MM.1S (cell line): ENCODE results near the gene PLEK2.

Experiments used
- DNase-seq: peaks from one replicate; pipeline ENCODE4 v3.0.0-alpha.2; 2015
- H2AFZ ChIP-seq: fragments of 300-600 bp; sonication (generic); 2 replicates; pipeline ENCODE4 v1.6.0; 2016; ENCODE audit warnings: antibody characterized with exemption, low read length
- H3F3A ChIP-seq: fragments of 300-600 bp; sonication (generic); 2 replicates; pipeline ENCODE4 v1.6.1; 2016; ENCODE audit warnings: mild to moderate bottlenecking, antibody characterized with exemption, low read length, moderate library complexity, mixed read lengths; ENCODE audit not compliant: insufficient read depth
- H3K27ac ChIP-seq: fragments of 300-600 bp; sonication (generic); 2 replicates; pipeline ENCODE4 v1.5.1; 2016; ENCODE audit warnings: mild to moderate bottlenecking, low read length
- H3K27me3 ChIP-seq: fragments of 300-600 bp; sonication (generic); replicated peaks from 2 replicates; pipeline ENCODE4 v1.6.0; 2016; ENCODE audit warnings: low read length; ENCODE audit not compliant: insufficient read depth
- H3K36me3 ChIP-seq: fragments of 300-600 bp; sonication (generic); replicated peaks from 2 replicates; pipeline ENCODE4 v1.6.1; 2016; ENCODE audit warnings: mild to moderate bottlenecking, low read length, mixed read lengths; ENCODE audit not compliant: insufficient read depth
- H3K4me1 ChIP-seq: fragments of 300-600 bp; sonication (generic); 2 replicates; pipeline ENCODE4 v1.6.1; 2016; ENCODE audit warnings: low read length, mixed read lengths
- H3K4me2 ChIP-seq: fragments of 300-600 bp; sonication (generic); 2 replicates; pipeline ENCODE4 v1.6.0; 2016; ENCODE audit warnings: low read depth, low read length
- H3K4me3 ChIP-seq: fragments of 300-600 bp; sonication (generic); 2 replicates; pipeline ENCODE4 v1.5.1; 2016; ENCODE audit warnings: low read length, mixed read lengths
- H3K79me2 ChIP-seq: fragments of 300-600 bp; sonication (generic); 2 replicates; pipeline ENCODE4 v1.6.1; 2016; ENCODE audit warnings: mixed run types, low read length, mixed read lengths
- H3K9ac ChIP-seq: fragments of 300-600 bp; sonication (generic); 2 replicates; pipeline ENCODE4 v1.6.1; 2016; ENCODE audit warnings: low read length, mixed read lengths
- H3K9me2 ChIP-seq: fragments of 300-600 bp; sonication (generic); replicated peaks from 2 replicates; pipeline ENCODE4 v1.6.1; 2016; ENCODE audit warnings: mild to moderate bottlenecking, low read length, mixed read lengths; ENCODE audit not compliant: insufficient read depth
- H3K9me3 ChIP-seq: fragments of 300-600 bp; sonication (generic); replicated peaks from 2 replicates; pipeline ENCODE4 v1.6.1; 2016; ENCODE audit warnings: mild to moderate bottlenecking, low read length, mixed read lengths; ENCODE audit not compliant: insufficient read depth
- H4K20me1 ChIP-seq: fragments of 300-600 bp; sonication (generic); 2 replicates; pipeline ENCODE4 v1.6.1; 2016; ENCODE audit warnings: mild to moderate bottlenecking, low read length, moderate library complexity, mixed read lengths; ENCODE audit not compliant: insufficient read depth
- CTCF ChIP-seq: fragments of 300-600 bp; sonication (generic); IDR thresholded peaks from 2 replicates; pipeline ENCODE4 v1.5.1; 2016; ENCODE audit warnings: antibody characterized with exemption, low read length, mixed read lengths
- EZH2 ChIP-seq: fragments of 300-600 bp; sonication (generic); optimal IDR thresholded peaks from 2 replicates; pipeline ENCODE3; 2017; ENCODE audit warnings: low read depth, mild to moderate bottlenecking, antibody characterized with exemption, low read length, mixed read lengths
- EZH2phosphoT487 ChIP-seq: fragments of 300-600 bp; sonication (generic); IDR thresholded peaks from 2 replicates; pipeline ENCODE4 v1.6.1; 2018; ENCODE audit warnings: antibody characterized with exemption, low read length

PLEK2 gene

DNA sequence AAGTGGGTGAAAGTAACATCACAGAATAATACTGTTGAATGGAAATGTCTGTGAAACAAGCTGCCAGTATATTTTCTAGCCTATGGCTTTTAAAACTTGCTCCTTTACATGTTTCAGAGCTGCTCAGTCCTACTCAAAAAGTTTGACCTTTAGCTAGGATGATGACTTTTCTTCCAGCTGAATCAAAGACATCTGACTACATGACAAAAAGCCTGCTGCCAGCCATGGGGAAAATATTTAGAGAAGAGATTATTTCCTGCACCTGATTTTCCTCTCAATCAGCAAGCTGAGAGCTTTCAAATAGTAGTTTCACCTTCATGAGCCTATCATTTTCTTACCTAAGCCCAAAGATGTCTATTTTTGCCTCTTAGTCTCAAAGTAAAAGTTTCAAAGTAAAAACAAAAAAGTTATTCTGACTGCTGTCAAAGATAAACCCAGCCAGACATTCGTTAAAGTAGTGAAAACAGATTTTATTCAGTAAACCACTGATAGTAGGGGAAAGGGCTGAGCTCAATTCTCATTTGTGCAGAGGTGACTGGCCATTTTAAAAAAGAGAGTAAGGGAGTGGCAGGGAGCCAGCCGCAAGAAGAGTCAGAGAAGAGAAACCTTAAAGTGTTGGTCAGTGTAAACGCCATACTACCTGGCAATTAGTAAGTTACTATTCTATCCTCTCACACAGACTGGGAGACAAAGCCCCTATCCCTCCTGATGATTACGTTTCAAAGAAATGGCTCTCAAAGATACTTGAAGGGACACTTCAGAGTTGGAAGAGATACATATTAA is 54.6 kb downstream of the PLEK2 start:
- TF ChIP-seq CTCF (no peak), EZH2 (no peak), EZH2phosphoT487 (no peak)
- peak; percentile 27 for DNase-seq

GRCh38 chr14:67352055-67352454 is 59.9 kb downstream of the PLEK2 start:
- H4K20me1 ChIP-seq = no peaks in the 10 kb centered on the region
- H3K9me3 ChIP-seq = no peaks in the 10 kb centered on the region
- H3K4me3 ChIP-seq = no peak overlapping the region
- peak overlapping the region; percentile 48; the same call in 1 of the 2 replicates for H3K27ac ChIP-seq
- no peaks in the 10 kb centered on the region for H3K36me3 ChIP-seq
- H3K27me3 ChIP-seq = no peaks in the 10 kb centered on the region
- peaks cover 40% of the 10 kb centered on the region for H3K79me2 ChIP-seq
- H3F3A ChIP-seq = peaks cover 8% of the 10 kb centered on the region
- TF ChIP-seq EZH2phosphoT487 = no peak
- no peak for TF ChIP-seq EZH2
- TF ChIP-seq CTCF = no peak
- H2AFZ ChIP-seq = no peak overlapping the region
- peaks cover 6% of the 10 kb centered on the region for H3K4me1 ChIP-seq
- no peak overlapping the region for H3K9ac ChIP-seq
- no peaks in the 10 kb centered on the region for H3K9me2 ChIP-seq
- H3K4me2 ChIP-seq = peak overlapping the region; percentile 27; the same call in 1 of the 2 replicates
- peak; percentile 74 for DNase-seq

More for the DNA sequence above, 54.6 kb downstream of the PLEK2 start:
- Histone ChIP-seq H3K9ac (peak overlapping the region; percentile 74; the same call in 1 of the 2 replicates), H3K4me2 (peak overlapping the region; percentile 56), H4K20me1 (no peaks in the 10 kb centered on the region), H3K4me3 (peak overlapping the region; percentile 79), H3K9me2 (no peaks in the 10 kb centered on the region), H3K36me3 (no peaks in the 10 kb centered on the region), H3K9me3 (no peaks in the 10 kb centered on the region), H3K27ac (peak overlapping the region; percentile 68; the same call in 1 of the 2 replicates), H2AFZ (no peak overlapping the region), H3K27me3 (no peaks in the 10 kb centered on the region), H3K79me2 (peaks cover 83% of the 10 kb centered on the region), H3F3A (peaks cover 19% of the 10 kb centered on the region), H3K4me1 (peaks cover 6% of the 10 kb centered on the region)

GRCh38 chr14:67345583-67345982 is 66.4 kb downstream of the PLEK2 start:
- no peaks in the 10 kb centered on the region for H3F3A ChIP-seq
- no peak overlapping the region for H3K4me3 ChIP-seq
- no peak overlapping the region for H3K4me2 ChIP-seq
- H3K4me1 ChIP-seq = no peaks in the 10 kb centered on the region
- no peaks in the 10 kb centered on the region for H4K20me1 ChIP-seq
- no peak for DNase-seq
- no peak overlapping the region for H2AFZ ChIP-seq
- no peaks in the 10 kb centered on the region for H3K9me3 ChIP-seq
- no peak for TF ChIP-seq EZH2
- TF ChIP-seq EZH2phosphoT487 = no peak
- TF ChIP-seq CTCF = no peak
- no peak overlapping the region for H3K27ac ChIP-seq
- H3K36me3 ChIP-seq = no peaks in the 10 kb centered on the region
- no peaks in the 10 kb centered on the region for H3K27me3 ChIP-seq
- H3K9me2 ChIP-seq = no peaks in the 10 kb centered on the region
- H3K9ac ChIP-seq = no peak overlapping the region
- H3K79me2 ChIP-seq = no peaks in the 10 kb centered on the region
